WERI-Rb-1 (cell line): ENCODE measurements around the gene MEGF11.

ENCODE experiments used
- DNase-seq: peaks from one replicate; pipeline ENCODE4 v3.0.0-alpha.2; 2020
- H3K27ac ChIP-seq: fragments of 250-450 bp; sonication (Bioruptor Pico); 2 replicates; pipeline ENCODE4 v1.5.1; 2020; ENCODE audit warnings: mild to moderate bottlenecking, moderate library complexity
- H3K27me3 ChIP-seq: fragments of 250-450 bp; sonication (Bioruptor Pico); 2 replicates; pipeline ENCODE4 v1.5.1; 2021; ENCODE audit warnings: mild to moderate bottlenecking, low read depth, moderate library complexity; ENCODE audit not compliant: insufficient read depth, severe bottlenecking
- H3K36me3 ChIP-seq: fragments of 250-450 bp; sonication (Bioruptor Pico); 2 replicates; pipeline ENCODE4 v1.5.1; 2020; ENCODE audit warnings: mild to moderate bottlenecking, moderate library complexity
- H3K4me3 ChIP-seq: 2 replicates; pipeline ENCODE4 v1.5.1; 2011; ENCODE audit warnings: low read depth, mild to moderate bottlenecking, control low read depth, low read length
- H3K9me3 ChIP-seq: fragments of 250-450 bp; sonication (Bioruptor Pico); 2 replicates; pipeline ENCODE4 v1.5.1; 2021; ENCODE audit warnings: mild to moderate bottlenecking, moderate library complexity; ENCODE audit not compliant: severe bottlenecking
- CTCF ChIP-seq: IDR thresholded peaks from 2 replicates; pipeline ENCODE4 v1.5.1; 2011; ENCODE audit warnings: low read depth, mild to moderate bottlenecking, control low read depth, inconsistent platforms, low read length

MEGF11 gene

GRCh38 chr15:66238318-66238717, 15.2 kb downstream of the MEGF11 start:
- TF ChIP-seq CTCF: no peak
- no peaks in the 10 kb centered on the region for H3K36me3 ChIP-seq
- H3K4me3 ChIP-seq: no peak overlapping the region
- DNase-seq: no peak
- no peaks in the 10 kb centered on the region for H3K27me3 ChIP-seq
- no peak overlapping the region for H3K27ac ChIP-seq
- no peaks in the 10 kb centered on the region for H3K9me3 ChIP-seq

DNA sequence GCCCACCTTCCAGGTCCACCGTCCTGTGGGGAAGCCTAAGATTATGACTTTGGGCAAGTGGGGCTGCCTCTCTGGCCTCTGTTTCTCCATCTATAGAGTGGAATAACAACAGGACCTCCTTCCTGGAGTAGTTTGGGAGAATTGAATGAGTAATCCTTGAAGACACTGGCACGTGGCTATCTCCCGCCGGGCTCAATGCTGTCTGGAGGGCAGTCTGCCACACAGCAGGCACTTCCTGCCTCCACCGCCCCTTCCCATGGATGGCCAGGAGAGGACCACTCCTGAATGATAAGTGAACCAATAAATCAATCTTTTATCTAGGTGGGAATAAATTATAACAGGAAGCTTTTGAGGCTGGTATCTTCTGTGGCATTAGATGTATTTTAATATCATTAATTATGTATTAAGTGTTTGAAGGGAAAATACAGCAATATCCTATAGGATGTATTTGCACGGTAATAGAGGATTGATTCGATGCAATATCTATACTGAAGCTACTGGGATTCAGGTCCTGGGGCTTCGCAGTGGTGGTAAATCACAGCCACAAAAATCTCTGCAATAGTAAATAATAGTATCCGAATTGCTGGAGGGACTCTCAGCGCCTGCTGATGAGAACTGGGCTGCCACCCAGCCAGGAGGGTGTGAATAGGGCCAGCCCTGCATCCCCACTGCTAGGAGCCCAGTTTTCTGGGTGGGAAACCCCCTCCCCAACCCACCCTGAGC, 15.9 kb downstream of the MEGF11 start:
- DNase-seq: no peak
- H3K36me3 ChIP-seq: no peaks in the 10 kb centered on the region
- no peaks in the 10 kb centered on the region for H3K9me3 ChIP-seq
- H3K4me3 ChIP-seq: no peak overlapping the region
- H3K27ac ChIP-seq: no peak overlapping the region
- no peak for TF ChIP-seq CTCF
- no peaks in the 10 kb centered on the region for H3K27me3 ChIP-seq

DNA sequence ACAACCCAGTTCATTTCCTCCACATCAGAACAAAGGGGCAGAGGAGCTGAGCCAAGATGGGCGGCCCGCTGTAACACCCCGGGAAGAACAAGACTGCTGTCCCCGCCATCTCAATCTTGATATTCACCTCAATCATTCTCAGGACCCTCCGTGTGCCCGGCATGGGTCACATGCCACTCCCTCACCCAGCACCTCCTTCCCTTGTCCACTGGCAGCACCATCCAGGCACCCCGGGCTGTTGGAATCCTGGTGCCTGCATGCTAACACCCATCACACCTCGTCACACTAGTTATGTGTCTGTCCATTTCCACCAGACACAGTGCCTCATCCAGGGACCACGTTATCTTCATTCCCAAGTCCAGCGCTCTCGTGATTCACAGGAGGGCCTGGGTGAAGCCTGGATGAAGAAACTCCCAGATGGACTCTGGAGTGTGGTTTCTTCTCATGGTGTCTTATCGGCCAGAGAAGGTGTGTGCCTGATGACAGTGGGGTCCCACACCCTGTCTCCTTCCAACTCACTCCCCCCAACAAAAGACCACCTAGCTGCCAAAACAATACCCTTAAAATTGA, 16.7 kb downstream of the MEGF11 start:
- Histone ChIP-seq H3K27ac (no peak overlapping the region), H3K27me3 (no peaks in the 10 kb centered on the region), H3K36me3 (no peaks in the 10 kb centered on the region), H3K9me3 (no peaks in the 10 kb centered on the region), H3K4me3 (no peak overlapping the region)
- no peak for TF ChIP-seq CTCF
- no peak for DNase-seq

DNA sequence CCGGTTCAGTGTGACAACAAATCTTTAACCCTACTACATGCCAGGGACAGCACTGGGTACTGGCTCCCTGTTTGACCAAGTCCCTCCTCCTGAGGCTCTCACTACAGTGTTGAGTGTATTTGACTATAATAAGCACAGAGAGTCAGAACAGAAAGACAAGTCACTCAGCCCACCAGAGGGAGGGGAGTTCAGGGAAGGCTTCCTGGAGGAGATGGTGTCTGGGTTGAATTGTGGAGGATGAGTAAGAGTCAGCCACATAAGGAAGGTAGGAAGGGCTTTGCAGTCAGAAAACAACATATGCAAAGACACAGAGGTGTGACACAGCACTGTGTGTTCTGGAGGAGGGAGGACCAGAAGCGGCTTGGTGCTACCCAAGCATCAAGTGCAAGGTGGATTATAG, 17.7 kb downstream of the MEGF11 start:
- DNase-seq: no peak
- Histone ChIP-seq H3K9me3 (no peaks in the 10 kb centered on the region), H3K27ac (no peak overlapping the region), H3K27me3 (no peaks in the 10 kb centered on the region), H3K36me3 (no peaks in the 10 kb centered on the region), H3K4me3 (no peak overlapping the region)
- no peak for TF ChIP-seq CTCF

DNA sequence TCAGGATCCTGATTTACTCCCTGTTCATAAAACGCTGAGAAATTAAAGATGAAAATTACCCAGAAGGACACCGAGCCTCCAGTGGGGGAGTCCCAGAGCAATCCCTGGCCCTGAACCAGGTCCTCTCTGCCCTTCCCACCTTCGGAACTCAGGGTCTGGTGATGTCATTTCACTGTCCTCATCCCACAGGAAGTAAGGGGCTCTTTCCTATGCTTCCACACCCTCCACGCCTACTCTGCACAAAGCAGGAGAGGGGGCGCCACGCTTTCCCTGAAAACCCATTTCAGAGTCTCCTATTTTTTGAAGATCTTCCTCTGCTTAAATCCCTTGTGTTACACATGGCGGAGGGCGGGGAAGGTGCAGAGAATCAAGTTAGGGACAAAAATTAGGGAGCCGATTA, 18.8 kb downstream of the MEGF11 start:
- Histone ChIP-seq H3K4me3 (no peak overlapping the region), H3K9me3 (no peaks in the 10 kb centered on the region), H3K27ac (no peak overlapping the region), H3K36me3 (no peaks in the 10 kb centered on the region), H3K27me3 (no peaks in the 10 kb centered on the region)
- no peak for TF ChIP-seq CTCF
- no peak for DNase-seq
